ENCODE measurements around the gene PDIA5.

PDIA5 gene

GRCh38 chr3:123100193-123100776 is 33.5 kb downstream of the PDIA5 start:
- TF ChIP-seq CTCF (IDR thresholded peaks at IDR 0.05; ENCODE audit: control insufficient read depth, insufficient read depth, low read depth, low read length, missing control alignments): no peak
- no peak overlapping the region for H3K4me3 ChIP-seq (ENCODE audit: control insufficient read depth, low read depth, low read length)
- no peak for DNase-seq (ENCODE audit: low read depth)

GRCh38 chr3:123102249-123102648 is 35.4 kb downstream of the PDIA5 start:
- no peak overlapping the region for H3K4me3 ChIP-seq (ENCODE audit: control insufficient read depth, low read depth, low read length)
- DNase-seq (ENCODE audit: low read depth): no peak
- no peak for TF ChIP-seq CTCF (IDR thresholded peaks at IDR 0.05; ENCODE audit: control insufficient read depth, insufficient read depth, low read depth, low read length, missing control alignments)

GRCh38 chr3:123102826-123103225 is 36.0 kb downstream of the PDIA5 start:
- no peak for DNase-seq (ENCODE audit: low read depth)
- TF ChIP-seq CTCF (IDR thresholded peaks at IDR 0.05; ENCODE audit: control insufficient read depth, insufficient read depth, low read depth, low read length, missing control alignments): no peak
- no peak overlapping the region for H3K4me3 ChIP-seq (ENCODE audit: control insufficient read depth, low read depth, low read length)

GRCh38 chr3:123104550-123104949 is 37.7 kb downstream of the PDIA5 start:
- TF ChIP-seq CTCF (IDR thresholded peaks at IDR 0.05; ENCODE audit: control insufficient read depth, insufficient read depth, low read depth, low read length, missing control alignments): no peak
- DNase-seq (ENCODE audit: low read depth): peak; percentile 29
- H3K4me3 ChIP-seq (ENCODE audit: control insufficient read depth, low read depth, low read length): no peak overlapping the region

- no peak for DNase-seq (ENCODE audit: low read depth)
- no peak for TF ChIP-seq CTCF (IDR thresholded peaks at IDR 0.05; ENCODE audit: control insufficient read depth, insufficient read depth, low read depth, low read length, missing control alignments)
- H3K4me3 ChIP-seq (ENCODE audit: control insufficient read depth, low read depth, low read length): no peak overlapping the region
Measured at GRCh38 chr3:123105201-123106189, 38.7 kb downstream of the PDIA5 start.

- H3K4me3 ChIP-seq (ENCODE audit: control insufficient read depth, low read depth, low read length): no peak overlapping the region
- no peak for TF ChIP-seq CTCF (IDR thresholded peaks at IDR 0.05; ENCODE audit: control insufficient read depth, insufficient read depth, low read depth, low read length, missing control alignments)
- no peak for DNase-seq (ENCODE audit: low read depth)
Measured at GRCh38 chr3:123110282-123110975, 43.6 kb downstream of the PDIA5 start.

All from AG09309 (cell line).